Liver (tissue), 9 donors: ENCODE data around the gene MMS19. TPM values are rescaled to one million over a fixed set of nuclear protein-coding genes. Genes with fewer than 3 reads are reported as not detected.

ENCODE experiments used
- DNase-seq: peaks from one replicate; pipeline ENCODE4 v3.0.0-alpha.2; 2017; ENCODE audit warnings: low spot score
- H3K27ac ChIP-seq, 2 donors: one replicate each; pipeline ENCODE4 v1.7.0; 2013; ENCODE audit warnings: inconsistent platforms in 2 of 2, low read length in 2 of 2, control low read depth in 1 of 2, low read depth in 1 of 2, mild to moderate bottlenecking in 1 of 2
- H3K27me3 ChIP-seq, 4 donors: one replicate each; pipeline versions ENCODE4 v1.6.1 to v1.7.0; 2013; ENCODE audit warnings: low read length in 3 of 4, inconsistent platforms in 1 of 4, mild to moderate bottlenecking in 1 of 4, moderate library complexity in 1 of 4; ENCODE audit not compliant: control insufficient read depth in 4 of 4, insufficient read depth in 4 of 4
- H3K36me3 ChIP-seq, 4 donors: one replicate each; pipeline versions ENCODE4 v1.6.1 to v1.7.0; 2013; ENCODE audit warnings: low read length in 3 of 4, mild to moderate bottlenecking in 3 of 4, low read depth in 1 of 4, moderate library complexity in 1 of 4; ENCODE audit not compliant: control insufficient read depth in 4 of 4, insufficient read depth in 3 of 4
- H3K4me1 ChIP-seq, 4 donors: one replicate each; pipeline versions ENCODE4 v1.6.1 to v1.7.0; 2013; ENCODE audit warnings: low read length in 3 of 4, mild to moderate bottlenecking in 3 of 4, moderate library complexity in 1 of 4; ENCODE audit not compliant: control insufficient read depth in 4 of 4, insufficient read depth in 4 of 4
- H3K4me3 ChIP-seq, 3 donors: one replicate each; pipeline versions ENCODE4 v1.6.1 to v1.7.0; 2013; ENCODE audit warnings: low read length in 3 of 3, control low read depth in 1 of 3, low read depth in 1 of 3, mild to moderate bottlenecking in 1 of 3
- H3K9ac ChIP-seq, 2 donors: one replicate each; pipeline ENCODE4 v1.7.0; 2013; ENCODE audit warnings: low read length in 2 of 2, mild to moderate bottlenecking in 2 of 2, moderate library complexity in 2 of 2, control low read depth in 1 of 2, low read depth in 1 of 2
- H3K9me3 ChIP-seq, 4 donors: one replicate each; pipeline versions ENCODE4 v1.6.1 to v1.7.0; 2013; ENCODE audit warnings: low read length in 3 of 4; ENCODE audit not compliant: control insufficient read depth in 4 of 4
- ATF3 ChIP-seq: IDR thresholded peaks from 2 replicates; pipeline ENCODE4 v1.6.1; 2016; ENCODE audit warnings: antibody characterized with exemption
- EGR1 ChIP-seq, 2 donors: IDR thresholded peaks; 2 replicates each; pipeline ENCODE4 v1.6.1; 2016 to 2018; ENCODE audit warnings: antibody characterized with exemption in 2 of 2, low read depth in 2 of 2
- FOXA1 ChIP-seq: IDR thresholded peaks from 2 replicates; pipeline ENCODE4 v1.6.1; 2016; ENCODE audit warnings: antibody characterized with exemption
- FOXA2 ChIP-seq: IDR thresholded peaks from 2 replicates; pipeline ENCODE4 v1.6.1; 2016; ENCODE audit warnings: antibody characterized with exemption
- GABPA ChIP-seq, 2 donors: IDR thresholded peaks in 1 of 2; conservative IDR thresholded peaks in 1 of 2; 2 replicates each; pipeline ENCODE4 v1.6.1; 2016; ENCODE audit warnings: antibody characterized with exemption in 2 of 2, mild to moderate bottlenecking in 1 of 2, moderate library complexity in 1 of 2
- HNF4A ChIP-seq, 2 donors: conservative IDR thresholded peaks; 2 replicates each; pipeline ENCODE4 v1.6.1; 2016; ENCODE audit warnings: antibody characterized with exemption in 2 of 2, mild to moderate bottlenecking in 2 of 2
- HNF4G ChIP-seq: IDR thresholded peaks from 2 replicates; pipeline ENCODE4 v1.6.1; 2016; ENCODE audit warnings: antibody characterized with exemption
- JUND ChIP-seq, 2 donors: IDR thresholded peaks; 2 replicates each; pipeline ENCODE4 v1.6.1; 2016; ENCODE audit warnings: antibody characterized with exemption in 2 of 2
- MAX ChIP-seq: IDR thresholded peaks from 2 replicates; pipeline ENCODE4 v1.6.1; 2016; ENCODE audit warnings: antibody characterized with exemption
- NR2F2 ChIP-seq: IDR thresholded peaks from 2 replicates; pipeline ENCODE4 v1.6.1; 2016; ENCODE audit warnings: antibody characterized with exemption
- RAD21 ChIP-seq, 2 donors: IDR thresholded peaks; 2 replicates each; pipeline ENCODE4 v1.6.1; 2016; ENCODE audit warnings: antibody characterized with exemption in 2 of 2, mild to moderate bottlenecking in 2 of 2
- RXRA ChIP-seq, 2 donors: IDR thresholded peaks; 2 replicates each; pipeline ENCODE4 v1.6.1; 2017 to 2018; ENCODE audit warnings: antibody characterized with exemption in 2 of 2, mild to moderate bottlenecking in 1 of 2
- SP1 ChIP-seq: IDR thresholded peaks from 2 replicates; pipeline ENCODE4 v1.6.1; 2018; ENCODE audit warnings: antibody characterized with exemption, mild to moderate bottlenecking
- TAF1 ChIP-seq: conservative IDR thresholded peaks from 2 replicates; pipeline ENCODE4 v1.6.1; 2016; ENCODE audit warnings: antibody characterized with exemption, mild to moderate bottlenecking
- YY1 ChIP-seq: IDR thresholded peaks from 2 replicates; pipeline ENCODE4 v1.6.1; 2016; ENCODE audit warnings: antibody characterized with exemption, mild to moderate bottlenecking
- ZBTB33 ChIP-seq: IDR thresholded peaks from 2 replicates; pipeline ENCODE4 v1.6.1; 2016; ENCODE audit warnings: antibody characterized with exemption
- WGBS: extraction: QIAGEN DNeasy Blood & Tissue Kit; methylation state at CpG from one replicate; pipeline ENCODE4 v1.1.7; 2013; 5-methylcytosine and 5-hydroxymethylcytosine counted together
- polyA plus RNA-seq, 2 donors: library from polyadenylated mRNA; stranded (reverse) in 1 of 2; unstranded in 1 of 2; fragments of 200-250 nt in 1 of 2; fragments of >200 nt in 1 of 2; fragmentation: Nextera tagmentation in 1 of 2; extraction: Ambion mirVana in 1 of 2; gene quantifications; one replicate each; pipeline versions ENCODE4 v1.2.1 to v1.2.3, GENCODE V29; 2013 to 2015
- total RNA-seq, 2 donors: library from RNA; depleted of rRNA; stranded (reverse); fragments of >200 nt; gene quantifications; one replicate each; pipeline ENCODE4 v1.2.3, GENCODE V29; 2014
- donor health status: healthy.
- donor health status: healthy.
- donor health status: healthy.
- donor health status: healthy.
- donor health status: healthy.

MMS19 gene
- total and polyA plus RNA-seq, 4 donors: 15.0 to 29.1 (median 24.1) TPM

GRCh38 chr10:97494151-97494550 is 4.1 kb downstream of the MMS19 start:
- DNase-seq: no peak
- no peaks in the 10 kb centered on the region for H3K36me3 ChIP-seq

GRCh38 chr10:97490592-97490991 is 7.6 kb downstream of the MMS19 start:
- Histone ChIP-seq H3K27ac (no peak overlapping the region), H3K27me3 (no peaks in the 10 kb centered on the region), H3K36me3 (no peaks in the 10 kb centered on the region), H3K4me1 (peaks cover 0 to 6% (median 1%) of the 10 kb centered on the region in 4 donors), H3K9me3 (no peaks in the 10 kb centered on the region), H3K9ac (no peak overlapping the region), H3K4me3 (no peak overlapping the region)
- DNase-seq: no peak
- 91% methylated on average over 2 of the region's 2 CpGs for whole genome bisulfite sequencing
- TF ChIP-seq SP1 (no peak), ATF3 (no peak), RAD21 (IDR thresholded peaks at IDR 0.05) (no peak), MAX (no peak), NR2F2 (no peak), FOXA2 (no peak), RXRA (IDR thresholded peaks at IDR 0.05) (no peak), HNF4G (no peak), YY1 (no peak), GABPA (IDR thresholded peaks at IDR 0.05 in 1 of 2, conservative IDR thresholded peaks at IDR 0.05 in 1 of 2) (no peak)

More at GRCh38 chr10:97494151-97494550, 4.1 kb downstream of the MMS19 start:
- Histone ChIP-seq H3K4me3 (no peak overlapping the region), H3K9me3 (no peaks in the 10 kb centered on the region), H3K9ac (no peak overlapping the region), H3K27me3 (no peaks in the 10 kb centered on the region), H3K27ac (no peak overlapping the region), H3K4me1 (peaks cover 0 to 12% (median 9%) of the 10 kb centered on the region in 4 donors)
- TF ChIP-seq GABPA (IDR thresholded peaks at IDR 0.05 in 1 of 2, conservative IDR thresholded peaks at IDR 0.05 in 1 of 2): no peak
- TF ChIP-seq ATF3: no peak
- TF ChIP-seq RAD21 (IDR thresholded peaks at IDR 0.05): no peak
- WGBS: 62% methylated on average over 2 of the region's 2 CpGs

- no peak overlapping the region for H3K4me3 ChIP-seq
- WGBS: 80% methylated on average over 4 of the region's 4 CpGs
- DNase-seq: no peak
- no peaks in the 10 kb centered on the region for H3K9me3 ChIP-seq
- no peaks in the 10 kb centered on the region for H3K27me3 ChIP-seq
- no peak overlapping the region for H3K9ac ChIP-seq
- no peak for TF ChIP-seq RAD21 (IDR thresholded peaks at IDR 0.05)
- no peak for TF ChIP-seq FOXA1
- no peak for TF ChIP-seq EGR1 (IDR thresholded peaks at IDR 0.05; ENCODE audit: low read depth in 2 of 2)
- TF ChIP-seq TAF1: no peak
- TF ChIP-seq HNF4G: no peak
- no peak for TF ChIP-seq FOXA2
- no peak for TF ChIP-seq NR2F2
- no peak for TF ChIP-seq RXRA (IDR thresholded peaks at IDR 0.05)
- no peak for TF ChIP-seq ZBTB33
- TF ChIP-seq JUND (IDR thresholded peaks at IDR 0.05): no peak
- TF ChIP-seq HNF4A (conservative IDR thresholded peaks at IDR 0.05): no peak
- TF ChIP-seq GABPA (IDR thresholded peaks at IDR 0.05 in 1 of 2, conservative IDR thresholded peaks at IDR 0.05 in 1 of 2): no peak
- no peak for TF ChIP-seq SP1
- no peak overlapping the region for H3K27ac ChIP-seq
- peaks cover 0 to 6% (median 2%) of the 10 kb centered on the region in 4 donors for H3K4me1 ChIP-seq
- H3K36me3 ChIP-seq: peaks cover 0 to 7% (median 4%) of the 10 kb centered on the region in 4 donors
Measured at GRCh38 chr10:97485647-97486281, 12.5 kb downstream of the MMS19 start.
